Right lobe of liver (tissue), 4 donors: Measurements from ENCODE around the gene ADAM17.

Experiments used
- CTCF ChIP-seq, 4 donors: fragments of 200-600 bp in 3 of 4; fragments of 450-650 bp in 1 of 4; IDR thresholded peaks; one replicate each; pipeline versions ENCODE4 v1.5.1 to v1.8.0; 2016 to 2022; ENCODE audit warnings: antibody characterized with exemption in 4 of 4, mild to moderate bottlenecking in 2 of 4
- POLR2A ChIP-seq: fragments of 450-650 bp; IDR thresholded peaks from one replicate; pipeline ENCODE4 v1.6.1; 2017; ENCODE audit warnings: antibody characterized with exemption, mild to moderate bottlenecking
- donor health status: DM: no; HTN: no; CAD: no.
- donor health status: DM: no; HTN: no; CAD: no.
- donor health status: DM: no; HTN: yes; CAD: no.

GRCh38 chr2:9538000-9538507, 17.6 kb downstream of the ADAM17 start:
- TF ChIP-seq CTCF (IDR thresholded peaks at IDR 0.05) (no peak), POLR2A (no peak)
